Muscle of leg (tissue), 11 donors: ENCODE results near the gene CD2BP2. TPM values are rescaled to one million over a fixed set of nuclear protein-coding genes. Genes with fewer than 3 reads are reported as not detected.

Experiments
- DNase-seq: peaks from one replicate; pipeline ENCODE4 v3.0.0; 2013
- H3K27ac ChIP-seq: one replicate; pipeline ENCODE4 v1.5.1; 2013; ENCODE audit warnings: mild to moderate bottlenecking, low read length, control low read depth
- H3K27me3 ChIP-seq: one replicate; pipeline ENCODE4 v1.6.1; 2013; ENCODE audit warnings: low read length; ENCODE audit not compliant: control insufficient read depth, insufficient read depth
- H3K36me3 ChIP-seq: one replicate; pipeline ENCODE4 v1.6.1; 2013; ENCODE audit warnings: low read length; ENCODE audit not compliant: control insufficient read depth, insufficient read depth
- H3K4me1 ChIP-seq: one replicate; pipeline ENCODE4 v1.6.1; 2013; ENCODE audit warnings: low read length; ENCODE audit not compliant: control insufficient read depth, insufficient read depth
- H3K4me3 ChIP-seq: one replicate; pipeline ENCODE4 v1.5.1; 2013; ENCODE audit warnings: low read length, control low read depth
- H3K9me3 ChIP-seq: replicated peaks from 2 replicates; pipeline ENCODE4 v1.6.1; 2013; ENCODE audit warnings: low read depth, low read length; ENCODE audit not compliant: control insufficient read depth
- WGBS: methylation state at CpG from one replicate; pipeline ENCODE4 v1.1.5; 2013; ENCODE audit warnings: missing lambda C conversion rate; ENCODE audit not compliant: insufficient coverage; 5-methylcytosine and 5-hydroxymethylcytosine counted together
- polyA plus RNA-seq, 8 donors: library from polyadenylated mRNA; unstranded; fragments of 120-200 nt; gene quantifications; one replicate each; pipeline versions ENCODE4 v1.2.1 to v1.2.3, GENCODE V29; 2013; ENCODE audit warnings: inconsistent platforms in 1 of 8, low replicate concordance in 1 of 8; ENCODE audit not compliant: insufficient read length in 8 of 8, insufficient read depth in 1 of 8
- total RNA-seq: library from RNA; stranded (reverse); fragments of 120-200 nt; gene quantifications from one replicate; pipeline ENCODE4 v1.2.4, GENCODE V29; 2013

The CD2BP2 gene
- total and polyA plus RNA-seq, 9 donors = 32.3 to 44.2 (median 38.7) TPM

DNA sequence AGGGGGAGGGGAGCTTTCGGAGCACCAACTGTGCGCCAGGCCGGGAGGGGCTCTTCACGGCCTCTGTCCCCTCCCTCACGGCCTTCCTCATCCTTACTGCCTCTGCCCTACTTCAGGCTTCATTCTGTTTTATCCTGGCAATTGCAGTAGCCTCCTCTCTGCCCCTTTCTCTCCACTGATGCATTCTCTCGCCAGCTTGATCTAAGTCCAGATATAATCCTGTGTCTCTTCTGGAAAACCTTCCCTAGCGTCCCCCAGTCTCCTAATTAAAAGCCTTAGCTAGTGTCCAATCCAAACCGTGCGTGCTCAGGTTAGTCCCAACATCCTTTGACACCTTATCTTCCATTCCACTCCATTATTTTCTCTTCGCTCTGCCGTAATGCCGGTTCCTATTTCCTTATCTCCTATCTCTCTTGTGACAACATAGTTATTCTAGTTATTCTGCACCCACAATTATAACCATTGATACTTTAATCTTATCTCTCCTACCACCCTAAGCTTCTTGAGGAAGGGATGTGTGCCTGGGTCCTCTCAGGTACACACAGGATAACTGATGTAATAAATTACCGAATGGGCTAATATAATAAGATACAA, 41.0 kb upstream of the CD2BP2 start:
- Histone ChIP-seq H3K4me3 (peak overlapping the region; percentile 70), H3K27me3 (no peaks in the 10 kb centered on the region), H3K36me3 (peaks cover 18% of the 10 kb centered on the region), H3K9me3 (no peaks in the 10 kb centered on the region), H3K27ac (peak overlapping the region; percentile 69), H3K4me1 (peaks cover 26% of the 10 kb centered on the region)
- DNase-seq = no peak
- WGBS = 15% methylated on average over 10 of the region's 13 CpGs

DNA sequence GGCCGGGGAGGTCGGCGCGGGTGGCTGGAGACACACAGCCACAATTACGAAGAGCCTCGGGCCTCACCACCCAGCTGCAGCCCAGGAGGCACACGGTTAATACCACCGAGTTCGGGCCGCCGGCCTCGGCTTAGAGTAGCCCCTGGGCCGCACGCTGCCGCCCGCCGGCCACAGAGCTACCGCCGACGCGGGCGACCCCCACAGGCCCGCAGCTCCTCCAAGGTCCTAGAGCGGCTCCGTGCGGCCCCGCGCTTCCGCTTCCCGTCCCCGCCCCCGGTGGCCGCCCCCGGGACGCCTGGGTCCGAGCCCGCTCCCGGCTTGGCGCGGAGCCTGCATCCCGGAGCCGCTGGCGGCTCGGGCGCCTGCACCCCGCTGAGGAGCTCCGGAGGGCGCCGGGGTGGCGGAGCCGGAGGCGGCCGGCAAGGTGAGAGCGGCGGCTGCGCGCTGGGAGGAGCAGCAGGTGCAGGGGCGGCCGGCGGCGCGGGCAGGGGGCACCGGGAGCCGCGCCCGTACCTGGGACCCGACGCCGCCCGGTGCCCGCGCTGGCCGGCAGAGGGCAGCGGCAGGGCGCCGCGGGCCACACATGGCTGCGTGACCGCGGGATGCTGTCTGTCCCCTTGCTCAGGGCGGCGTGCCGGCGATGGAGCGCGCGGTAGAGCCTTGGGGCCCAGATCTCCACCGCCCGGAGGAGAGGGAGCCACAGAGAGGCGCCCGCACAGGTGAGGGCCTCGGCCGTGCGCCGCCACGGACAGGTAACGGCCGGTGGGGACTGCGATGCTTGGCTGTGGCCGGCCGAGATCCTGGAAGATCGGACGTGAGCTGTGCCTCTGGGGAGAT, 40.3 kb upstream of the CD2BP2 start, which contains the start of gene ZNF48:
Gene ZNF48, plus strand, starts transcription at position 266 of the 837 bp plus-strand sequence. Its CDS starts 375 bp downstream, at position 641.
- peak within 1 kb of the TSS; percentile 95 for H3K27ac ChIP-seq
- no peaks in the 10 kb centered on the region for H3K9me3 ChIP-seq
- peaks cover 18% of the 10 kb centered on the region for H3K36me3 ChIP-seq
- H3K27me3 ChIP-seq = no peaks in the 10 kb centered on the region
- DNase-seq = peak; percentile 98
- peak within 1 kb of the TSS; percentile 77 for H3K4me3 ChIP-seq
- WGBS = under 1% methylated on average over 91 of the region's 103 CpGs
- H3K4me1 ChIP-seq = peaks cover 25% of the 10 kb centered on the region

DNA sequence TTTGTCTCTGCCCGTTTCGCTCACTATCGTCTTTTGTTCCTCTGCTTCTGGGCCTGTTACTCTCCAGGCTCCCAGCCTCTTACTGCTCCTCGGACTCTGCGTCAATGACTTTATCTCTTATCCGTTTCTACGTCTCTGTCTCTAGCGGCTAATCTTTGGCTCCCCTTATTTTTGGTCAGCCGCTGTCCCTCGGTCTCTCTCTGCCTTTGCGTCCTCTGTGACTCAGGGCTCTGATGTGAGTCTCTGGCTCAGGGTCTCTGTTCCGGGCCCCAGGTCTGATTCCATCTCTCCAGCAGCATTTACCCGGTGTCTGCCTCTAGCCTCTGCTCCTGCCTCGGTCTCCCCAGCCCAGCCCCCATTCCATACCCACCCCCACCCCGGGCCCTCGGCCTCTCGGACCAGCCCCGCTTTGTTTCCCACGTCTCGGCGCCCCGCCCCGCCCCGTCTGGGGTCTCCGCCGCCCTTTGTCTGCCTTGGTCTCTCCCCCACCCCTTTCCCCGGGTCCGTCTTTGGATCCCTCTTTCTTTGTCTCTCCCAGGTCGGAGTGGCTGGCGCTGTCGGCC, 39.6 kb upstream of the CD2BP2 start:
- WGBS = 2% methylated on average over 27 of the region's 31 CpGs
- H3K36me3 ChIP-seq = peaks cover 18% of the 10 kb centered on the region
- DNase-seq = peak; percentile 68
- H3K4me3 ChIP-seq = peak overlapping the region; percentile 77
- H3K27ac ChIP-seq = peak overlapping the region; percentile 95
- H3K4me1 ChIP-seq = peaks cover 20% of the 10 kb centered on the region
- H3K27me3 ChIP-seq = no peaks in the 10 kb centered on the region
- H3K9me3 ChIP-seq = no peaks in the 10 kb centered on the region

DNA sequence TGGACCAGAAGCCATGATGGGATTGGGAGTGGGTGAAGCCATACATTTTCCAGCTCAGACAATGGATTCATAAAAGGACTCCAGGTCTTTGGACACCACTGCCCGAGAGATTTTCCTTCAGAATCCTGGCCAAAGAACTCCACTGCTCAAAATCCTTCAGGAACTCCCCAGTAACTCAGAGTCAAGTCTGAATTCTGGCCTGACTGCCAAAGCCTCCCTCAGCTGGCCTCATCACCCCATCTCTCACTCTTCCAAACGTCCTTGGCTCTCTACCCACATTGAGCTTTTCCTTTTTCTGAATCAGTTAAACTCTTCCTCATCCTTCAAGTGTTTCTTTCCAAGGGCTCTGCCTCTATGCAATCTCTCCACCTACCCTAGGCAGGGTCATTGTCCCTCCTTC, 28.4 kb upstream of the CD2BP2 start:
- Histone ChIP-seq H3K36me3 (no peaks in the 10 kb centered on the region), H3K4me3 (no peak overlapping the region), H3K9me3 (no peaks in the 10 kb centered on the region), H3K27ac (peak overlapping the region; percentile 20), H3K4me1 (peaks cover 21% of the 10 kb centered on the region), H3K27me3 (no peaks in the 10 kb centered on the region)
- DNase-seq = peak; percentile 94
- WGBS = 26% methylated on average over 2 of the region's 2 CpGs

DNA sequence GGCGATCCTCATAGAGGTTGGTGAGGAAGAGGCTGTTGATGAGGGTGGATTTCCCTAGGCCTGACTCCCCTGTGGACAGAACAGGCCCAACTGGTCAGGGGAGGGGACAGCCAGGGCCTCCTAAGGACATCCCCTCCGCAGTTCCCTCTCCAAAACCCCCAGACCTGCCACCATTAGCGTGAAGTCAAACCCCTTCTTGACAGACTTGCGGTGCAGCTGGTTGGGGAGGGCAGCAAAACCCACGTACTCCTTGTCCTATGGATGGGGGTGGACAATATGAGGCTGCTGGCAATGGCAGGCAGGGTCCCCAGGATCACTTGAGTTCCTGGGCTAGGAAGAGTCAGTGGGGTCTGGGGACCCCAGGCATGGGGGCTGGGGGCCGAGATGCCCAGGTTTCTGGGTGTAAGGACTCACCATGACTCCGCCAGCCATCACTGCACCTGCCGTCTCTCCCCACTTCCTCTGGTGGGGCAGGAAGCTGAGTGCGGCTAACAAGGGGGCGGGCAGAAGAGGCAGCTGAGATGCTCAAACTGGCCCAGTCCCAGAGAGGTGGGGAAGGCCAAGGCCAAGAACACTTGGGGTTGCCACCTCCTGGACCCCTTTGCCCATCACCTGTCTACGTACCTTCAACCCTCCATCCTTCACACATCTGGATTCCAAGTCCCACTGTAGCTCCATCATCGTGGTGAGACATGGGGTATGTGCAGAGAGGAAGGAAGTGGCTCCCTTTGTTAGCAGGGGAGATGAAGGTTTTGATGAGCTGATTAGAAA, 27.2 kb upstream of the CD2BP2 start, which contains the start of gene SEPTIN1:
Gene SEPTIN1, minus strand, starts transcription at position 451 of the 771 bp plus-strand sequence. Its CDS starts 19 bp downstream, at position 432.
- WGBS = 75% methylated on average over 2 of the region's 12 CpGs
- Histone ChIP-seq H3K4me1 (peaks cover 28% of the 10 kb centered on the region), H3K9me3 (no peaks in the 10 kb centered on the region), H3K27me3 (no peaks in the 10 kb centered on the region), H3K27ac (peak within 1 kb of the TSS; percentile 35), H3K4me3 (peak within 1 kb of the TSS; percentile 15), H3K36me3 (peaks cover 2% of the 10 kb centered on the region)
- peak; percentile 35 for DNase-seq

DNA sequence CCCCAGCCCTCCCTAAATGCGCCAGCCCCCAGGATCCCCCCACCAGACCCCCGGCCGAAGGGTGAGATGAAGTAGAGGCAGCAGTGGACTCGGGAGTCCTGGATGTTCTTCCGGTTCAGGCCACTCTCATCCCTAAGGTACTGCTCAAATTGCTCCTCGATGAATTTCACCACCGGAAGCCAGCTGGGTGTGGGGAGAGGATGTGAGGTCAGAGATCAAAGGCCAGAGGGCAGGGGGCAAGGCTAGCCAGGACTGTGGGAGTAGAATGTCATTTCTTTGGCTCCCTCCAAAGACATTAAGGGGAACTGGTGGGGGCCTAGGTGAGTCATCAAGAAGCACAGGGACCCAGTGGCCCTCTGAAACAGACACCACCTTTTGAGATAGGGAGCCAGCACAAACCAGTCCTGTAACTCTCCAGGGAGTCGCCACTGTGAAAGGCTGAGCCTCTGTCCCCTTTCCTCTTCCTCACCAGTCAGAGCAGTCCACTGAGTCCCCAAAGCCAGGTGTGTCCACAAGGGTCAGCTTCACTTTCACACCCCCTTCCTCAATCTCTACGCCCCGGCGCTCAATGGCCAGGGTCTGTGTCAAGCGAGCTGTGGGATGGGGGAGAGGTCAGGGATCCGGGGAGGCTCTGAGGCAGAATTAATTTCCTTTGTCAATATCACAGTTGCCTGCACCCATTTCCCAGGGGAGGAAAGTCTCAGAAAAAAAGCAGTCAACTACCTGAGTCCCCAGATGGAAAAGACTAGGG, 26.4 kb upstream of the CD2BP2 start:
- WGBS = 71% methylated on average over 3 of the region's 13 CpGs
- no peaks in the 10 kb centered on the region for H3K9me3 ChIP-seq
- H3K36me3 ChIP-seq = peaks cover 9% of the 10 kb centered on the region
- DNase-seq = peak; percentile 49
- no peak overlapping the region for H3K4me3 ChIP-seq
- peaks cover 35% of the 10 kb centered on the region for H3K4me1 ChIP-seq
- no peaks in the 10 kb centered on the region for H3K27me3 ChIP-seq
- H3K27ac ChIP-seq = peak overlapping the region; percentile 35

DNA sequence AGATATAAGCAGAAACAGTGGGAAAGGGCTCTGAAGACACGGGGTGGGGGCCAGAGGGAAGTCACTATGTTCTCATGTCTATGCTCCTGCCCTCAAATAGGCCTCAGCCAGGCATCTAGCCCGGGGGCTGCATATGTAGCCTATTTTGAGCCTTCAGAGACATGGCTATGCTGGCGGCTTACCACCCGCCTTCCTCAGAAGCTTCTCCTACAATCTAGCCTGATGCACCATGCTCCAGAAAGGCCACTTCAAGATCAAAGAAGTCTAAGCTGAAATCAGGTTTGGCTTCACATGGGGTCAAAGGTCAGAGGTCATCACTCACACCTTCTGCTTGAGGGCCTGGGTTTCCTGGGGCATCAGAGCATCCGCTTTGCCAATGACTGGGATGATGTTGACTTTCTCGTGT, 25.7 kb upstream of the CD2BP2 start:
- no peak overlapping the region for H3K4me3 ChIP-seq
- DNase-seq = peak; percentile 66
- H3K36me3 ChIP-seq = peaks cover 16% of the 10 kb centered on the region
- peak overlapping the region; percentile 35 for H3K27ac ChIP-seq
- H3K9me3 ChIP-seq = no peaks in the 10 kb centered on the region
- peaks cover 39% of the 10 kb centered on the region for H3K4me1 ChIP-seq
- 81% methylated on average over 3 of the region's 6 CpGs for WGBS
- H3K27me3 ChIP-seq = no peaks in the 10 kb centered on the region

DNA sequence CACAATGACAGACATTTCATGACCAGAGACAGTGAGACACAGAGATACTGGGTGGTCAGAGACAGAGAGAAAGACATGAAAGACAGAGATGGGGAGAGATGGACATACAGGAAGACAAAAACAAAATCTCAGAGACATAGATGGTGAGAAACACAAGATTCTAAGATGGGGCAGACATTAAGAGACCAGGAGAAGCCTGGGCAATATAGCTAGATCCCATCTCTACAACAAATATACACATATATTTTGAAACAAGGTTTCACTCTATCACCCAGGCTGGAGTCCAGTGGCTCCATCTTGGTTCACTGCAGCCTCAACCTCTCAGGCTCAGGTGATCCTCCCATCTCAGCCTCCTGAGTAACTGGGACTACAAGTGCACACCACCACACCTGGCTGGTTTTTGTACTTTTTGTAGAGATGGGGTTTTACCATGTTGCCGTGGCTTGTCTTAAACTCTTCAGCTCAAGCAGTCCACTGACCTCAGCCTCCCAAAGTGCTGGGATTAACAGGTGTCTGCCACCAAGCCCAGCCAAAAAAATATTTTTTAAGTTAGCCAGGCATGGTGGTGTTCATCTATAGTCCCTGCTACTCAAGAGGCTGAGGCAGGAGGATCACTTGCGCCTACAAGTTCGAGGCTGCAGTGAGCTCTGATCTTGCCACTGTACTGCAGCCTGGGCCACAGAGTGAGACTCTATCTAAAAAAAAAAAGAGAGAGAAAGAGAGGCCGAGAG, 25.1 kb upstream of the CD2BP2 start:
- Histone ChIP-seq H3K36me3 (peaks cover 18% of the 10 kb centered on the region), H3K9me3 (no peaks in the 10 kb centered on the region), H3K27me3 (no peaks in the 10 kb centered on the region), H3K4me1 (peaks cover 39% of the 10 kb centered on the region), H3K27ac (no peak overlapping the region), H3K4me3 (no peak overlapping the region)
- peak; percentile 35 for DNase-seq
- 76% methylated on average over 3 of the region's 4 CpGs for WGBS
